HepG2 (cell line): ENCODE data around the gene DDAH2. TPM values are rescaled to one million over a fixed set of nuclear protein-coding genes. Genes with fewer than 3 reads are reported as not detected.

Source experiments
- AHDC1 ChIP-seq: sonication (generic); formaldehyde crosslinking; IDR thresholded peaks from 2 replicates; pipeline ENCODE4 v1.5.1; 2020; ENCODE audit warnings: mild to moderate bottlenecking, missing genetic modification reagents, borderline replicate concordance
- ATF4 ChIP-seq, 2 experiments: fragments of 450-650 bp in 1 of 2; sonication (generic) in 1 of 2; formaldehyde crosslinking; IDR thresholded peaks; 2 replicates each; pipeline versions ENCODE4 v1.5.0 to v1.8.0; 2020 to 2022; ENCODE audit warnings: mild to moderate bottlenecking in 1 of 2, missing genetic modification reagents in 1 of 2
- HNRNPLL ChIP-seq: fragments of 200-400 bp; formaldehyde crosslinking; IDR thresholded peaks from 2 replicates; pipeline ENCODE4 v1.6.1; 2017; ENCODE audit warnings: mild to moderate bottlenecking, low read depth, low read length; ENCODE audit not compliant: poor library complexity, severe bottlenecking
- IKZF5 ChIP-seq: IDR thresholded peaks from 2 replicates; pipeline ENCODE4 v1.6.1; 2018; ENCODE audit warnings: missing genetic modification reagents, mild to moderate bottlenecking, missing compliant biosample characterization
- KDM1A ChIP-seq: IDR thresholded peaks from 2 replicates; pipeline ENCODE4 v1.6.1; 2016; ENCODE audit warnings: missing compliant biosample characterization
- KLF9 ChIP-seq: IDR thresholded peaks from 2 replicates; pipeline ENCODE4 v1.6.1; 2016; ENCODE audit warnings: low read depth
- MAF1 ChIP-seq: sonication (generic); formaldehyde crosslinking; IDR thresholded peaks from 2 replicates; pipeline ENCODE4 v1.5.0; 2020; ENCODE audit warnings: missing genetic modification reagents, borderline replicate concordance
- NR2F1 ChIP-seq, 2 experiments: fragments of 450-650 bp in 1 of 2; formaldehyde crosslinking in 1 of 2; IDR thresholded peaks; 2 replicates each; pipeline versions ENCODE4 v1.5.0 to v1.6.1; 2016 to 2020; ENCODE audit warnings: mild to moderate bottlenecking in 1 of 2, missing compliant biosample characterization in 1 of 2, missing genetic modification reagents in 1 of 2, moderate library complexity in 1 of 2
- PHB2 ChIP-seq: fragments of 450-650 bp; IDR thresholded peaks from 2 replicates; pipeline ENCODE4 v1.6.1; 2018; ENCODE audit not compliant: partially characterized antibody
- RFXANK ChIP-seq: IDR thresholded peaks from 2 replicates; pipeline ENCODE4 v1.6.1; 2016
- SAFB2 ChIP-seq: sonication (generic); formaldehyde crosslinking; IDR thresholded peaks from 2 replicates; pipeline ENCODE4 v1.5.1; 2020; ENCODE audit warnings: missing genetic modification reagents, low read depth, mild to moderate bottlenecking, borderline replicate concordance
- SMC3 ChIP-seq: IDR thresholded peaks from 2 replicates; pipeline ENCODE4 v1.6.1; 2011; ENCODE audit warnings: low read length, improper control_type of control experiment
- ZC3H13 ChIP-seq: sonication (generic); formaldehyde crosslinking; IDR thresholded peaks from 2 replicates; pipeline ENCODE4 v1.8.1; 2023; ENCODE audit warnings: mild to moderate bottlenecking, missing genetic modification reagents, moderate library complexity
- ZNF10 ChIP-seq: sonication (generic); formaldehyde crosslinking; IDR thresholded peaks from 2 replicates; pipeline ENCODE4 v1.4.0; 2020; ENCODE audit warnings: mild to moderate bottlenecking, low read depth, missing genetic modification reagents, borderline replicate concordance
- ZNF280D ChIP-seq: sonication (generic); formaldehyde crosslinking; IDR thresholded peaks from 2 replicates; pipeline ENCODE4 v1.5.1; 2020; ENCODE audit warnings: mild to moderate bottlenecking, missing genetic modification reagents
- ZNF557 ChIP-seq: sonication (generic); formaldehyde crosslinking; IDR thresholded peaks from 2 replicates; pipeline ENCODE4 v1.4.0; 2020; ENCODE audit warnings: missing genetic modification reagents
- ZNF589 ChIP-seq: sonication (generic); formaldehyde crosslinking; conservative IDR thresholded peaks from 2 replicates; pipeline ENCODE4 v1.8.0; 2022; ENCODE audit warnings: mild to moderate bottlenecking, moderate library complexity, missing genetic modification reagents
- ZNF703 ChIP-seq: sonication (generic); formaldehyde crosslinking; IDR thresholded peaks from 2 replicates; pipeline ENCODE4 v1.5.1; 2020; ENCODE audit warnings: missing genetic modification reagents, mild to moderate bottlenecking, moderate library complexity, borderline replicate concordance
- ZNF780A ChIP-seq: sonication (generic); formaldehyde crosslinking; IDR thresholded peaks from 2 replicates; pipeline ENCODE4 v1.8.0; 2022; ENCODE audit warnings: mild to moderate bottlenecking, missing genetic modification reagents, moderate library complexity
- polyA plus RNA-seq, 8 experiments: library from polyadenylated mRNA; depleted of rRNA in 3 of 8; stranded (reverse) in 7 of 8; unstranded in 1 of 8; fragments of >200 nt; fragmentation: Illumina TruSeq in 4 of 8; extraction: Trizol in 4 of 8; gene quantifications; 2 replicates each; pipeline versions ENCODE4 v1.2.1 to v1.2.3, GENCODE V29; 2011 to 2016; ENCODE audit warnings: low read depth in 4 of 8, missing spikeins in 1 of 8, mixed read lengths in 1 of 8; ENCODE audit not compliant: insufficient read depth in 1 of 8
- total RNA-seq, 5 experiments: library from RNA; depleted of rRNA; stranded (reverse); fragments of >200 nt; fragmentation: Illumina TruSeq; extraction: Trizol; gene quantifications; 2 replicates each; pipeline ENCODE4 v1.2.3, GENCODE V29; 2016; ENCODE audit warnings: low read depth in 1 of 5

Gene DDAH2
- total and polyA plus RNA-seq, 2 of the 13 experiments (the other 11 are each of a cell fraction or from before 2014, with no cell fraction given), result 16.4 to 21.1 TPM

- TF ChIP-seq AHDC1 (CRISPR knock-in tag) (peak; percentile 72), PHB2 (no peak), NR2F1 (CRISPR knock-in tag; IDR thresholded peaks at IDR 0.05) (peak; percentile 48 to 72; a peak in 2 of 4 replicates), ZNF10 (CRISPR knock-in tag) (no peak), SAFB2 (CRISPR knock-in tag) (no peak), HNRNPLL (peak; percentile 31), ZC3H13 (CRISPR knock-in tag) (peak; percentile 68; the same call in 1 of the 2 replicates), ZNF780A (no peak), ZNF557 (CRISPR knock-in tag) (no peak), ATF4 (CRISPR knock-in tag; IDR thresholded peaks at IDR 0.05) (no peak), SMC3 (no peak), ZNF589 (CRISPR knock-in tag) (no peak), KDM1A (0 out of 2 replicates have a peak, but pooled peaks have one; percentile 25), RFXANK (CRISPR knock-in tag) (no peak), IKZF5 (CRISPR knock-in tag) (peak; percentile 81; the same call in 1 of the 2 replicates), MAF1 (CRISPR knock-in tag) (no peak), ZNF703 (no peak), KLF9 (peak; percentile 55; the same call in 1 of the 2 replicates), ZNF280D (peak; percentile 65; the same call in 1 of the 2 replicates)
Observed at GRCh38 chr6:31776989-31777666, 48.0 kb upstream of the DDAH2 start, which contains the start of gene VWA7 (continued).
